B cell (primary cell): Measurements from ENCODE around the gene RBP3. TPM values are rescaled to one million over a fixed set of nuclear protein-coding genes. Genes with fewer than 3 reads are reported as not detected.

Experiments
- ATAC-seq: fragments of 200-7000 bp; cut with Tn5 transposase; one replicate; pipeline ENCODE4 v1.10.0; 2021; ENCODE audit warnings: low read depth, mild to moderate bottlenecking, moderate number of reproducible peaks, moderate library complexity
- CTCF ChIA-PET: fragments of 350-600 bp; sonication (Branson Sonifier 250); formaldehyde crosslinking; loops from one replicate; lab custom pipeline; 2021; ENCODE audit warnings: antibody characterized with exemption, inconsistent platforms; lab: Charles Lee
- POLR2A ChIA-PET: fragments of 350-600 bp; sonication (Branson Sonifier 250); formaldehyde crosslinking; loops from one replicate; lab custom pipeline; 2021; ENCODE audit warnings: antibody characterized with exemption; lab: Charles Lee
- DNase-seq: peaks from one replicate; pipeline ENCODE4 v3.0.0; 2013
- H2AFZ ChIP-seq: 2 replicates; pipeline ENCODE4 v1.6.1; 2012; ENCODE audit warnings: mild to moderate bottlenecking, low read depth, low read length; ENCODE audit not compliant: insufficient read depth, poor library complexity, severe bottlenecking
- H3K27ac ChIP-seq, 2 donors: 1 replicate in 1 of 2; 2 replicates in 1 of 2; pipeline ENCODE4 v1.5.1; 2012 to 2013; ENCODE audit warnings: low read length in 2 of 2, mild to moderate bottlenecking in 2 of 2, moderate library complexity in 1 of 2
- H3K27me3 ChIP-seq, 4 experiments: fragments of 200-600 bp in 1 of 4; sonication (generic) in 1 of 4; replicated peaks in 1 of 4; 1 replicate in 2 of 4; 2 replicates in 2 of 4; pipeline versions ENCODE4 v1.6.1 to v1.7.0; 2013 to 2016; ENCODE audit warnings: low read length in 3 of 4, mild to moderate bottlenecking in 2 of 4, mixed read lengths in 1 of 4, moderate library complexity in 1 of 4; ENCODE audit not compliant: insufficient read depth in 4 of 4, control insufficient read depth in 3 of 4; ENCODE audit errors: control extremely low read depth in 1 of 4
- H3K36me3 ChIP-seq, 2 experiments: replicated peaks in 1 of 2; 1 replicate in 1 of 2; 2 replicates in 1 of 2; pipeline versions ENCODE4 v1.6.1 to v1.7.1; 2013; ENCODE audit warnings: low read length in 1 of 2; ENCODE audit not compliant: insufficient read depth in 2 of 2, control insufficient read depth in 1 of 2; ENCODE audit errors: control extremely low read depth in 1 of 2, extremely low read depth in 1 of 2
- H3K4me1 ChIP-seq, 2 donors: fragments of 200-600 bp in 1 of 2; sonication (generic) in 1 of 2; 1 replicate in 1 of 2; 2 replicates in 1 of 2; pipeline versions ENCODE4 v1.5.1 to v1.6.1; 2013 to 2017; ENCODE audit warnings: low read length in 2 of 2; ENCODE audit not compliant: control insufficient read depth in 2 of 2, insufficient read depth in 2 of 2
- H3K4me2 ChIP-seq: replicated peaks from 2 replicates; pipeline ENCODE3; 2012; ENCODE audit warnings: mild to moderate bottlenecking, low read depth, low read length; ENCODE audit not compliant: poor library complexity, severe bottlenecking
- H3K4me3 ChIP-seq, 5 experiments: fragments of 200-600 bp in 1 of 5; sonication (generic) in 1 of 5; 1 replicate in 3 of 5; 2 replicates in 2 of 5; pipeline versions ENCODE4 v1.5.1 to v1.7.0; 2011 to 2016; ENCODE audit warnings: low read length in 4 of 5, mild to moderate bottlenecking in 4 of 5, low read depth in 2 of 5, control low read depth in 1 of 5, moderate library complexity in 1 of 5; ENCODE audit not compliant: insufficient read depth in 1 of 5; ENCODE audit errors: control extremely low read depth in 1 of 5, extremely low read depth in 1 of 5
- H3K79me2 ChIP-seq: fragments of 200-600 bp; sonication (generic); one replicate; pipeline ENCODE4 v1.6.0; 2016; ENCODE audit warnings: low read length; ENCODE audit not compliant: control insufficient read depth, insufficient read depth
- H3K9ac ChIP-seq: fragments of 200-600 bp; sonication (generic); 2 replicates; pipeline ENCODE4 v1.6.1; 2017; ENCODE audit warnings: mild to moderate bottlenecking, low read length, moderate library complexity
- H3K9me3 ChIP-seq, 3 donors: one replicate each; pipeline versions ENCODE4 v1.6.1 to v1.7.1; 2013; ENCODE audit warnings: low read length in 2 of 3; ENCODE audit not compliant: control insufficient read depth in 2 of 3, insufficient read depth in 1 of 3; ENCODE audit errors: control extremely low read depth in 1 of 3
- H4K20me1 ChIP-seq: 2 replicates; pipeline ENCODE4 v1.6.0; 2012; ENCODE audit warnings: mild to moderate bottlenecking, low read length; ENCODE audit not compliant: insufficient read depth, control insufficient read depth, poor library complexity, severe bottlenecking
- H3K27ac Mint-ChIP-seq: one replicate; pipeline ENCODE4 v1.8.0; 2021; ENCODE audit warnings: mixed read lengths
- H3K27me3 Mint-ChIP-seq: one replicate; pipeline ENCODE4 v1.8.0; 2021; ENCODE audit warnings: mixed read lengths
- H3K4me1 Mint-ChIP-seq: one replicate; pipeline ENCODE4 v1.8.0; 2021; ENCODE audit warnings: mixed read lengths
- H3K4me3 Mint-ChIP-seq: one replicate; pipeline ENCODE4 v1.8.0; 2021; ENCODE audit warnings: mixed read lengths
- H3K9me3 Mint-ChIP-seq: one replicate; pipeline ENCODE4 v1.8.0; 2022; ENCODE audit warnings: mixed read lengths; ENCODE audit not compliant: insufficient read depth
- EZH2 ChIP-seq: IDR thresholded peaks from 2 replicates; pipeline ENCODE4 v1.6.1; 2012; ENCODE audit warnings: borderline replicate concordance, low read depth, mild to moderate bottlenecking, moderate library complexity, low read length; ENCODE audit not compliant: insufficient read depth, poor library complexity, severe bottlenecking
- WGBS: methylation state at CpG from one replicate; pipeline ENCODE4 v1.1.5; 2013; ENCODE audit warnings: missing lambda C conversion rate; ENCODE audit not compliant: insufficient coverage; 5-methylcytosine and 5-hydroxymethylcytosine counted together
- intact Hi-C: fragments of 100-400 bp; cut with micrococcal nuclease; formaldehyde crosslinking; loops from one replicate; pipeline ENCODE4 v1.10.0; 2022
- polyA plus RNA-seq: library from polyadenylated mRNA; depleted of rRNA; stranded (reverse); fragments of >200 nt; gene quantifications from 2 replicates; pipeline ENCODE4 v1.2.3, GENCODE V29; 2012
- total RNA-seq, 2 donors: library from RNA; stranded (reverse); fragments of 120-200 nt in 1 of 2; gene quantifications; 1 replicate in 1 of 2; 2 replicates in 1 of 2; pipeline versions ENCODE4 v1.2.3 to v1.2.4, GENCODE V29; 2013 to 2022
- TF ChIP-seq, protein P1 (sequence below): fragments of 200-600 bp; IDR thresholded peaks from one replicate; pipeline ENCODE4 v1.8.0; 2022; ENCODE audit warnings: antibody characterized with exemption, mild to moderate bottlenecking

The RBP3 gene
- total and polyA plus RNA-seq, 2 donors (not counting 1 experiment from before 2014, with no cell fraction given), result not detected

- ChIA-PET CTCF (no interaction called here), POLR2A (no interaction called here)
- Histone ChIP-seq H3K27me3 (peaks cover 0 to 2% (median 0%) of the 10 kb centered on the region in 4 experiments), H3K36me3 (no peaks in the 10 kb centered on the region), H3K4me2 (no peak overlapping the region), H3K79me2 (no peaks in the 10 kb centered on the region), H3K4me3 (no peak overlapping the region), H3K9me3 (no peaks in the 10 kb centered on the region), H3K4me1 (peaks cover 2 to 3% of the 10 kb centered on the region in 2 donors), H2AFZ (no peak overlapping the region), H4K20me1 (no peaks in the 10 kb centered on the region), H3K9ac (no peak overlapping the region), H3K27ac (no peak overlapping the region)
- DNase-seq (no peak), ATAC-seq (no peak)
- Mint-ChIP-seq H3K4me1 (peaks cover 4% of the 10 kb centered on the region), H3K9me3 (no peaks in the 10 kb centered on the region), H3K27me3 (peaks cover 13% of the 10 kb centered on the region), H3K27ac (no peak overlapping the region), H3K4me3 (no peak overlapping the region)
- WGBS, result 91% methylated on average over 10 of the region's 13 CpGs
- no peak for TF ChIP-seq EZH2
- TF ChIP-seq, protein P1, sequence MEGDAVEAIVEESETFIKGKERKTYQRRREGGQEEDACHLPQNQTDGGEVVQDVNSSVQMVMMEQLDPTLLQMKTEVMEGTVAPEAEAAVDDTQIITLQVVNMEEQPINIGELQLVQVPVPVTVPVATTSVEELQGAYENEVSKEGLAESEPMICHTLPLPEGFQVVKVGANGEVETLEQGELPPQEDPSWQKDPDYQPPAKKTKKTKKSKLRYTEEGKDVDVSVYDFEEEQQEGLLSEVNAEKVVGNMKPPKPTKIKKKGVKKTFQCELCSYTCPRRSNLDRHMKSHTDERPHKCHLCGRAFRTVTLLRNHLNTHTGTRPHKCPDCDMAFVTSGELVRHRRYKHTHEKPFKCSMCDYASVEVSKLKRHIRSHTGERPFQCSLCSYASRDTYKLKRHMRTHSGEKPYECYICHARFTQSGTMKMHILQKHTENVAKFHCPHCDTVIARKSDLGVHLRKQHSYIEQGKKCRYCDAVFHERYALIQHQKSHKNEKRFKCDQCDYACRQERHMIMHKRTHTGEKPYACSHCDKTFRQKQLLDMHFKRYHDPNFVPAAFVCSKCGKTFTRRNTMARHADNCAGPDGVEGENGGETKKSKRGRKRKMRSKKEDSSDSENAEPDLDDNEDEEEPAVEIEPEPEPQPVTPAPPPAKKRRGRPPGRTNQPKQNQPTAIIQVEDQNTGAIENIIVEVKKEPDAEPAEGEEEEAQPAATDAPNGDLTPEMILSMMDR, result no peak
- intact Hi-C loops, result no loop called here
These were observed 2.9 kb upstream of the RBP3 start for GRCh38 chr10:47344996-47345870.

DNA sequence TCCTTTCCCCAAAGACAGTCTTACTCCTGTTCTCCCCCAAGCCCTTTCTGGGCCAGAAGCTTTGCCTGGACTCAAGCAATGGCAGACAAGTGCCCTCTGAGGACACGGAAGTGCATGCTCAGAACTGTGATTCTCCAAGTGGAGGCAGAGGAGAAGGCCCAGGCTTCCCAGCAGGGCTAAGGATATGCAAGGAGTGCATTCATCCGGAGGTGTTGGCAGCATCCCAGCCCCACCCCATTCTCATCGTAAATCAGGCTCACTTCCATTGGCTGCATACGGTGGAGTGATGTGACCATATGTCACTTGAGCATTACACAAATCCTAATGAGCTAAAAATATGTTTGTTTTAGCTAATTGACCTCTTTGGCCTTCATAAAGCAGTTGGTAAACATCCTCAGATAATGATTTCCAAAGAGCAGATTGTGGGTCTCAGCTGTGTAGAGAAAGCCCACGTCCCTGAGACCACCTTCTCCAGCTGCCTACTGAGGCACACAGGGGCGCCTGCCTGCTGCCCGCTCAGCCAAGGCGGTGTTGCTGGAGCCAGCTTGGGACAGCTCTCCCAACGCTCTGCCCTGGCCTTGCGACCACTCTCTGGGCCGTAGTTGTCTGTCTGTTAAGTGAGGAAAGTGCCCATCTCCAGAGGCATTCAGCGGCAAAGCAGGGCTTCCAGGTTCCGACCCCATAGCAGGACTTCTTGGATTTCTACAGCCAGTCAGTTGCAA lies 1.4 kb upstream of the RBP3 start:
- intact Hi-C loops, result no loop called here
- Mint-ChIP-seq H3K9me3 (no peaks in the 10 kb centered on the region), H3K4me1 (no peaks in the 10 kb centered on the region), H3K27me3 (peaks cover 5% of the 10 kb centered on the region), H3K4me3 (no peak overlapping the region), H3K27ac (no peak overlapping the region)
- CTCF ChIA-PET, result no interaction called here
- ATAC-seq (no peak), DNase-seq (no peak)
- POLR2A ChIA-PET, result no interaction called here
- Histone ChIP-seq H3K4me1 (no peaks in the 10 kb centered on the region), H3K4me3 (no peak overlapping the region), H4K20me1 (no peaks in the 10 kb centered on the region), H3K9me3 (no peaks in the 10 kb centered on the region), H3K27me3 (no peaks in the 10 kb centered on the region), H3K79me2 (no peaks in the 10 kb centered on the region), H3K4me2 (no peak overlapping the region), H2AFZ (no peak overlapping the region), H3K9ac (no peak overlapping the region), H3K36me3 (no peaks in the 10 kb centered on the region), H3K27ac (no peak overlapping the region)
- TF ChIP-seq, protein P1, result no peak
- TF ChIP-seq EZH2, result no peak
- WGBS, result 89% methylated on average over 9 of the region's 13 CpGs
